H1 (cell line): ENCODE measurements around the gene PACSIN2.

Experiments used
- BACH1 ChIP-seq: IDR thresholded peaks from 2 replicates; pipeline ENCODE4 v1.6.1; 2012; ENCODE audit warnings: low read length, improper control_type of control experiment
- CREB1 ChIP-seq: IDR thresholded peaks from 2 replicates; pipeline ENCODE4 v1.6.1; 2012; ENCODE audit warnings: inconsistent platforms
- EZH2 ChIP-seq: fragments of 200-600 bp; sonication (generic); IDR thresholded peaks from 2 replicates; pipeline ENCODE4 v1.7.1; 2012; ENCODE audit warnings: low read depth, mild to moderate bottlenecking, moderate library complexity, low read length, inconsistent platforms; ENCODE audit not compliant: severe bottlenecking
- GABPA ChIP-seq: IDR thresholded peaks from 2 replicates; pipeline ENCODE4 v1.6.1; 2011; ENCODE audit warnings: mild to moderate bottlenecking, low read length, moderate library complexity, borderline replicate concordance; ENCODE audit not compliant: insufficient read depth
- JUN ChIP-seq: IDR thresholded peaks from 2 replicates; pipeline ENCODE4 v1.6.1; 2011; ENCODE audit warnings: low read depth, mild to moderate bottlenecking, improper control_type of control experiment, low read length
- KDM5A ChIP-seq: fragments of 200-600 bp; IDR thresholded peaks from 2 replicates; pipeline ENCODE4 v1.7.1; 2012; ENCODE audit warnings: mild to moderate bottlenecking, low read length, inconsistent platforms, mixed read lengths
- POLR2AphosphoS5 ChIP-seq: IDR thresholded peaks from 2 replicates; pipeline ENCODE4 v1.6.1; 2011; ENCODE audit warnings: low read depth, low read length
- RBBP5 ChIP-seq: IDR thresholded peaks from 2 replicates; pipeline ENCODE4 v1.7.1; 2012; ENCODE audit warnings: low read depth, mild to moderate bottlenecking, inconsistent platforms, low read length, moderate library complexity, borderline replicate concordance
- TAF1 ChIP-seq: IDR thresholded peaks from 2 replicates; pipeline ENCODE4 v1.6.1; 2011; ENCODE audit warnings: mild to moderate bottlenecking, low read depth, low read length
- ZNF274 ChIP-seq: IDR thresholded peaks from 2 replicates; pipeline ENCODE4 v1.7.0; 2012; ENCODE audit warnings: low read length, borderline replicate concordance; ENCODE audit errors: extremely low read depth
- TF ChIP-seq, protein P1 (sequence below), 3 experiments: IDR thresholded peaks; 1 replicate in 2 of 3; 2 replicates in 1 of 3; pipeline versions ENCODE4 v1.5.1 to v1.6.1; 2011; ENCODE audit warnings: low read length in 3 of 3, mild to moderate bottlenecking in 3 of 3, inconsistent platforms in 2 of 3, low read depth in 1 of 3, moderate library complexity in 1 of 3; ENCODE audit not compliant: insufficient read depth in 1 of 3; ENCODE audit errors: control extremely low read depth in 1 of 3

DNA sequence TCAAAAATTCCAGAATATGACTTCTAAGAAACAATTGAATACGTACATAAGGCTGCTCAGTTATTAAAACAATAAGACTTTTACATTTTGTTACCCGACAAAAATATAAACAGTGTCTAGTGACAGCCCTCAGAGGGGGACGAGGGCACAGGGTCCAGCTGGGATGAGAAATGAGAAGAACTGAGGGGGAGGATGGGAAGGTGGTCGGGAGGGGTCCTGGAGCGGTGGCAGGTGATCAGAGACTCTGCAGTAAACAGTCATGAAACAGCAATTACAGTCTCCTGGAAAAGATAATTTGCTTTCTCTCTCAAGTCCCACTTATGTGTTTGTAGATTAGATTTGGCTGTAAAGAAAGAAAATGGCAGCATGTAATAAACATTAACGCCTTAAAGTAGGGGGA, 56.0 kb downstream of the PACSIN2 start:
- TF ChIP-seq CREB1 (no peak), GABPA (no peak), BACH1 (no peak), ZNF274 (no peak), EZH2 (no peak), TAF1 (no peak), JUN (no peak), RBBP5 (no peak), KDM5A (no peak), POLR2AphosphoS5 (no peak)
- TF ChIP-seq, protein P1, sequence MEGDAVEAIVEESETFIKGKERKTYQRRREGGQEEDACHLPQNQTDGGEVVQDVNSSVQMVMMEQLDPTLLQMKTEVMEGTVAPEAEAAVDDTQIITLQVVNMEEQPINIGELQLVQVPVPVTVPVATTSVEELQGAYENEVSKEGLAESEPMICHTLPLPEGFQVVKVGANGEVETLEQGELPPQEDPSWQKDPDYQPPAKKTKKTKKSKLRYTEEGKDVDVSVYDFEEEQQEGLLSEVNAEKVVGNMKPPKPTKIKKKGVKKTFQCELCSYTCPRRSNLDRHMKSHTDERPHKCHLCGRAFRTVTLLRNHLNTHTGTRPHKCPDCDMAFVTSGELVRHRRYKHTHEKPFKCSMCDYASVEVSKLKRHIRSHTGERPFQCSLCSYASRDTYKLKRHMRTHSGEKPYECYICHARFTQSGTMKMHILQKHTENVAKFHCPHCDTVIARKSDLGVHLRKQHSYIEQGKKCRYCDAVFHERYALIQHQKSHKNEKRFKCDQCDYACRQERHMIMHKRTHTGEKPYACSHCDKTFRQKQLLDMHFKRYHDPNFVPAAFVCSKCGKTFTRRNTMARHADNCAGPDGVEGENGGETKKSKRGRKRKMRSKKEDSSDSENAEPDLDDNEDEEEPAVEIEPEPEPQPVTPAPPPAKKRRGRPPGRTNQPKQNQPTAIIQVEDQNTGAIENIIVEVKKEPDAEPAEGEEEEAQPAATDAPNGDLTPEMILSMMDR (IDR thresholded peaks at IDR 0.05; ENCODE audit: control extremely low read depth in 1 of 3, insufficient read depth in 1 of 3, low read depth in 1 of 3, low read length in 3 of 3): no peak
